B cell (primary cell): ENCODE results near the gene ZDHHC14. TPM values are rescaled to one million over a fixed set of nuclear protein-coding genes. Genes with fewer than 3 reads are reported as not detected.

Source experiments
- ATAC-seq: fragments of 200-7000 bp; cut with Tn5 transposase; one replicate; pipeline ENCODE4 v1.10.0; 2021; ENCODE audit warnings: low read depth, mild to moderate bottlenecking, moderate number of reproducible peaks, moderate library complexity
- CTCF ChIA-PET: fragments of 350-600 bp; sonication (Branson Sonifier 250); formaldehyde crosslinking; loops from one replicate; lab custom pipeline; 2021; ENCODE audit warnings: antibody characterized with exemption, inconsistent platforms; lab: Charles Lee
- POLR2A ChIA-PET: fragments of 350-600 bp; sonication (Branson Sonifier 250); formaldehyde crosslinking; loops from one replicate; lab custom pipeline; 2021; ENCODE audit warnings: antibody characterized with exemption; lab: Charles Lee
- DNase-seq: peaks from one replicate; pipeline ENCODE4 v3.0.0; 2013
- H2AFZ ChIP-seq: 2 replicates; pipeline ENCODE4 v1.6.1; 2012; ENCODE audit warnings: mild to moderate bottlenecking, low read depth, low read length; ENCODE audit not compliant: insufficient read depth, poor library complexity, severe bottlenecking
- H3K27ac ChIP-seq, 2 donors: 1 replicate in 1 of 2; 2 replicates in 1 of 2; pipeline ENCODE4 v1.5.1; 2012 to 2013; ENCODE audit warnings: low read length in 2 of 2, mild to moderate bottlenecking in 2 of 2, moderate library complexity in 1 of 2
- H3K27me3 ChIP-seq, 4 experiments: fragments of 200-600 bp in 1 of 4; sonication (generic) in 1 of 4; replicated peaks in 1 of 4; 1 replicate in 2 of 4; 2 replicates in 2 of 4; pipeline versions ENCODE4 v1.6.1 to v1.7.0; 2013 to 2016; ENCODE audit warnings: low read length in 3 of 4, mild to moderate bottlenecking in 2 of 4, mixed read lengths in 1 of 4, moderate library complexity in 1 of 4; ENCODE audit not compliant: insufficient read depth in 4 of 4, control insufficient read depth in 3 of 4; ENCODE audit errors: control extremely low read depth in 1 of 4
- H3K36me3 ChIP-seq, 2 experiments: replicated peaks in 1 of 2; 1 replicate in 1 of 2; 2 replicates in 1 of 2; pipeline versions ENCODE4 v1.6.1 to v1.7.1; 2013; ENCODE audit warnings: low read length in 1 of 2; ENCODE audit not compliant: insufficient read depth in 2 of 2, control insufficient read depth in 1 of 2; ENCODE audit errors: control extremely low read depth in 1 of 2, extremely low read depth in 1 of 2
- H3K4me1 ChIP-seq, 2 donors: fragments of 200-600 bp in 1 of 2; sonication (generic) in 1 of 2; 1 replicate in 1 of 2; 2 replicates in 1 of 2; pipeline versions ENCODE4 v1.5.1 to v1.6.1; 2013 to 2017; ENCODE audit warnings: low read length in 2 of 2; ENCODE audit not compliant: control insufficient read depth in 2 of 2, insufficient read depth in 2 of 2
- H3K4me2 ChIP-seq: replicated peaks from 2 replicates; pipeline ENCODE3; 2012; ENCODE audit warnings: mild to moderate bottlenecking, low read depth, low read length; ENCODE audit not compliant: poor library complexity, severe bottlenecking
- H3K4me3 ChIP-seq, 5 experiments: fragments of 200-600 bp in 1 of 5; sonication (generic) in 1 of 5; 1 replicate in 3 of 5; 2 replicates in 2 of 5; pipeline versions ENCODE4 v1.5.1 to v1.7.0; 2011 to 2016; ENCODE audit warnings: low read length in 4 of 5, mild to moderate bottlenecking in 4 of 5, low read depth in 2 of 5, control low read depth in 1 of 5, moderate library complexity in 1 of 5; ENCODE audit not compliant: insufficient read depth in 1 of 5; ENCODE audit errors: control extremely low read depth in 1 of 5, extremely low read depth in 1 of 5
- H3K79me2 ChIP-seq: fragments of 200-600 bp; sonication (generic); one replicate; pipeline ENCODE4 v1.6.0; 2016; ENCODE audit warnings: low read length; ENCODE audit not compliant: control insufficient read depth, insufficient read depth
- H3K9ac ChIP-seq: fragments of 200-600 bp; sonication (generic); 2 replicates; pipeline ENCODE4 v1.6.1; 2017; ENCODE audit warnings: mild to moderate bottlenecking, low read length, moderate library complexity
- H3K9me3 ChIP-seq, 3 donors: one replicate each; pipeline versions ENCODE4 v1.6.1 to v1.7.1; 2013; ENCODE audit warnings: low read length in 2 of 3; ENCODE audit not compliant: control insufficient read depth in 2 of 3, insufficient read depth in 1 of 3; ENCODE audit errors: control extremely low read depth in 1 of 3
- H4K20me1 ChIP-seq: 2 replicates; pipeline ENCODE4 v1.6.0; 2012; ENCODE audit warnings: mild to moderate bottlenecking, low read length; ENCODE audit not compliant: insufficient read depth, control insufficient read depth, poor library complexity, severe bottlenecking
- H3K27ac Mint-ChIP-seq: one replicate; pipeline ENCODE4 v1.8.0; 2021; ENCODE audit warnings: mixed read lengths
- H3K27me3 Mint-ChIP-seq: one replicate; pipeline ENCODE4 v1.8.0; 2021; ENCODE audit warnings: mixed read lengths
- H3K4me1 Mint-ChIP-seq: one replicate; pipeline ENCODE4 v1.8.0; 2021; ENCODE audit warnings: mixed read lengths
- H3K4me3 Mint-ChIP-seq: one replicate; pipeline ENCODE4 v1.8.0; 2021; ENCODE audit warnings: mixed read lengths
- H3K9me3 Mint-ChIP-seq: one replicate; pipeline ENCODE4 v1.8.0; 2022; ENCODE audit warnings: mixed read lengths; ENCODE audit not compliant: insufficient read depth
- CTCF ChIP-seq: fragments of 200-600 bp; IDR thresholded peaks from one replicate; pipeline ENCODE4 v1.8.0; 2022; ENCODE audit warnings: antibody characterized with exemption, mild to moderate bottlenecking
- EZH2 ChIP-seq: IDR thresholded peaks from 2 replicates; pipeline ENCODE4 v1.6.1; 2012; ENCODE audit warnings: borderline replicate concordance, low read depth, mild to moderate bottlenecking, moderate library complexity, low read length; ENCODE audit not compliant: insufficient read depth, poor library complexity, severe bottlenecking
- WGBS: methylation state at CpG from one replicate; pipeline ENCODE4 v1.1.5; 2013; ENCODE audit warnings: missing lambda C conversion rate; ENCODE audit not compliant: insufficient coverage; 5-methylcytosine and 5-hydroxymethylcytosine counted together
- intact Hi-C: fragments of 100-400 bp; cut with micrococcal nuclease; formaldehyde crosslinking; loops from one replicate; pipeline ENCODE4 v1.10.0; 2022
- polyA plus RNA-seq: library from polyadenylated mRNA; depleted of rRNA; stranded (reverse); fragments of >200 nt; gene quantifications from 2 replicates; pipeline ENCODE4 v1.2.3, GENCODE V29; 2012
- total RNA-seq, 2 donors: library from RNA; stranded (reverse); fragments of 120-200 nt in 1 of 2; gene quantifications; 1 replicate in 1 of 2; 2 replicates in 1 of 2; pipeline versions ENCODE4 v1.2.3 to v1.2.4, GENCODE V29; 2013 to 2022

The ZDHHC14 gene
- total and polyA plus RNA-seq, 2 donors (not counting 1 experiment from before 2014, with no cell fraction given) = 8.8 to 50.4 TPM

DNA sequence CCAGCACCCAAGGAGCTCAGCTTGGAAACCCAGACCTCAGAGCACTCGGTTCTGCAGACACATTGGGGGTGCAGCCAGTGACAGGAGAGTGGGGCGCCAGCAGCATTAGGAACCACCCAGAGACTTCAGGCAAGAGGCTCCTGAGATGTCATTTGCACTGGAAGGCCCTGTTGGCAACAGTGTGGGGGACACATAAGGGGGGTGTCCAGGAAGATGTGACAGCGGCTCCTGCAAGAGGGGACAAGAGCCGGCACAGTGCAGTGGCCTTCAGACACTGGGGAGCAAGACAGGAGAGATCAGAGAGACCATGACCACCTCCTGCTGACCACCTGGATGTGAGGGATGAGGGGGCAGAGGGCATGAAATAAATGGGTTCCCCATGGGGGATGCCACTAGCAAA, 235.0 kb downstream of the ZDHHC14 start:
- peak overlapping the region; percentile 47 for H3K27ac Mint-ChIP-seq
- DNase-seq (no peak), ATAC-seq (no peak)
- peak overlapping the region; percentile 52 for H3K4me2 ChIP-seq
- H2AFZ ChIP-seq = no peak overlapping the region
- TF ChIP-seq CTCF (no peak), EZH2 (no peak)
- ChIA-PET CTCF (interaction anchor here (1.0 to 3.9 kb wide), 9 partner anchors 15 to 300 kb away, joined by 3 to 47 read pairs (median 4); partner anchors contain the start of gene TMEM242), POLR2A (interaction anchor here (2.1 kb wide), 1 partner anchor 55 kb away, joined by 9 read pairs; no protein-coding TSS in a partner anchor)
- H3K9me3 ChIP-seq = no peaks in the 10 kb centered on the region
- H3K27me3 Mint-ChIP-seq = no peaks in the 10 kb centered on the region
- no peaks in the 10 kb centered on the region for H3K27me3 ChIP-seq
- no peaks in the 10 kb centered on the region for H4K20me1 ChIP-seq
- peaks cover 26 to 49% of the 10 kb centered on the region in 2 donors for H3K4me1 ChIP-seq
- peaks cover 47% of the 10 kb centered on the region for H3K4me1 Mint-ChIP-seq
- H3K9me3 Mint-ChIP-seq = no peaks in the 10 kb centered on the region
- no peaks in the 10 kb centered on the region for H3K36me3 ChIP-seq
- no peak overlapping the region for H3K4me3 Mint-ChIP-seq
- WGBS = 95% methylated on average over 4 of the region's 4 CpGs
- intact Hi-C loops = loop anchor here (2.0 kb wide), 3 partner anchors 15 to 155 kb away; no protein-coding TSS in a partner anchor
- no peak overlapping the region for H3K4me3 ChIP-seq
- H3K79me2 ChIP-seq = peaks cover 9% of the 10 kb centered on the region
- H3K9ac ChIP-seq = no peak overlapping the region
- H3K27ac ChIP-seq = no peak overlapping the region

DNA sequence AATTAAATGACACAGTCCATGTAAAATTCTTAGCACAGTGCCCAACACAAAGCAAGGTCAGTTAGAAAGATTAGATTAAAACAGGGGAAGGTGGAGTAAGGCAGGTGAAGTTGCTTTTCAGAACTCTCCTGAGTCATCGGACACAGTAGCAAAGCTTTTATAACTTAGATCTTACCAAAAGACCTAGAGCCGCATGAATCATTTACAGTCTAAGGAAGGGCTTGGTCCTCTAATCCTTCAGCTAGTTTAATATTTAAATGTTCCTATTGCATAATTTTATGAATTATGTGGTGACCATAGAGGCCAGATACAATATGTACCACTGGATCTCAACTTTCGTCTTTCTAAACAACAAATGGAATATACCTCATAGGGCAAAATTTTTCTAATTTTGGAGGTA, 240.0 kb downstream of the ZDHHC14 start:
- H2AFZ ChIP-seq = no peak overlapping the region
- ChIA-PET POLR2A (no interaction called here), CTCF (no interaction called here)
- H3K9me3 ChIP-seq = peaks cover 0 to 13% (median 6%) of the 10 kb centered on the region in 3 donors
- no peak overlapping the region for H3K27ac ChIP-seq
- ATAC-seq = no peak
- Mint-ChIP-seq H3K9me3 (peaks cover 2% of the 10 kb centered on the region), H3K4me3 (no peak overlapping the region), H3K4me1 (peaks cover 11% of the 10 kb centered on the region), H3K27me3 (no peaks in the 10 kb centered on the region), H3K27ac (no peak overlapping the region)
- H4K20me1 ChIP-seq = no peaks in the 10 kb centered on the region
- DNase-seq = no peak
- H3K36me3 ChIP-seq = peaks cover 0 to 12% of the 10 kb centered on the region in 2 experiments
- no peaks in the 10 kb centered on the region for H3K27me3 ChIP-seq
- WGBS = no CpG with 5 or more reads among the region's 3 CpGs
- H3K9ac ChIP-seq = no peak overlapping the region
- H3K4me1 ChIP-seq = peaks cover 2 to 10% of the 10 kb centered on the region in 2 donors
- H3K79me2 ChIP-seq = peaks cover 3% of the 10 kb centered on the region
- intact Hi-C loops = no loop called here
- no peak overlapping the region for H3K4me2 ChIP-seq
- no peak overlapping the region for H3K4me3 ChIP-seq
- no peak for TF ChIP-seq CTCF
- no peak for TF ChIP-seq EZH2
